ENCODE measurements around the gene CAMK2G. TPM values are rescaled to one million over a fixed set of nuclear protein-coding genes. Genes with fewer than 3 reads are reported as not detected.
A peak's percentile ranks its signal among the peaks of the same experiment; 100 is the strongest.

The CAMK2G gene
- total RNA-seq, 2 donors from 2014 or later, result 20.9 to 21.7 TPM

- Histone ChIP-seq H3K4me3 (ENCODE audit: low read length) (no peak overlapping the region), H3K27me3 (ENCODE audit: control insufficient read depth, insufficient read depth, low read length, poor library complexity, severe bottlenecking) (peaks cover 8% of the 10 kb centered on the region), H3K36me3 (ENCODE audit: control insufficient read depth, insufficient read depth, low read length) (no peaks in the 10 kb centered on the region), H3K4me1 (ENCODE audit: control insufficient read depth, insufficient read depth, low read length) (peaks cover 8% of the 10 kb centered on the region), H3K9me3 (ENCODE audit: control insufficient read depth, low read length) (no peaks in the 10 kb centered on the region), H3K9ac (ENCODE audit: extremely low read depth, low read length, poor library complexity, severe bottlenecking) (no peak overlapping the region), H3K27ac (ENCODE audit: low read depth, low read length) (peak overlapping the region; percentile 80)
- Mint-ChIP-seq H3K36me3 (ENCODE audit: low read depth) (no peaks in the 10 kb centered on the region), H3K27ac (peak overlapping the region; percentile 50), H3K9me3 (no peaks in the 10 kb centered on the region), H3K4me1 (peaks cover 18% of the 10 kb centered on the region), H3K27me3 (ENCODE audit: insufficient read depth) (peaks cover 36% of the 10 kb centered on the region), H3K4me3 (no peak overlapping the region)
- peak; percentile 92 for DNase-seq
- WGBS, 2 experiments (ENCODE audit: insufficient coverage in 1 of 2, insufficient read length in 1 of 2), result 13 to 54% methylated on average over 5 to 8 of the region's 8 CpGs
- TF ChIP-seq CTCF (conservative IDR thresholded peaks at IDR 0.05), result no peak
Measured at GRCh38 chr10:73906524-73907447, 32.4 kb upstream of the CAMK2G start.

GRCh38 chr10:73905256-73906020, 31.1 kb upstream of the CAMK2G start:
- no peak overlapping the region for H3K27ac Mint-ChIP-seq
- no peak overlapping the region for H3K27ac ChIP-seq (ENCODE audit: low read depth, low read length)
- no peak overlapping the region for H3K4me3 Mint-ChIP-seq

More at GRCh38 chr10:73905256-73906020, 31.1 kb upstream of the CAMK2G start:
- Histone ChIP-seq H3K4me3 (ENCODE audit: low read length) (no peak overlapping the region), H3K27me3 (ENCODE audit: control insufficient read depth, insufficient read depth, low read length, poor library complexity, severe bottlenecking) (peaks cover 4% of the 10 kb centered on the region), H3K9ac (ENCODE audit: extremely low read depth, low read length, poor library complexity, severe bottlenecking) (no peak overlapping the region), H3K9me3 (ENCODE audit: control insufficient read depth, low read length) (no peaks in the 10 kb centered on the region), H3K36me3 (ENCODE audit: control insufficient read depth, insufficient read depth, low read length) (no peaks in the 10 kb centered on the region), H3K4me1 (ENCODE audit: control insufficient read depth, insufficient read depth, low read length) (peaks cover 8% of the 10 kb centered on the region)
- Mint-ChIP-seq H3K27me3 (ENCODE audit: insufficient read depth) (peaks cover 29% of the 10 kb centered on the region), H3K36me3 (ENCODE audit: low read depth) (no peaks in the 10 kb centered on the region), H3K4me1 (peaks cover 16% of the 10 kb centered on the region), H3K9me3 (no peaks in the 10 kb centered on the region)
- no peak for TF ChIP-seq CTCF (conservative IDR thresholded peaks at IDR 0.05)
- 73 to 77% methylated on average over 3 to 4 of the region's 4 CpGs for WGBS, 2 experiments (ENCODE audit: insufficient coverage in 1 of 2, insufficient read length in 1 of 2)
- no peak for DNase-seq

All from endodermal cell (in vitro differentiated cells).